IPS-18c (cell line): ENCODE data around the gene FAM53B.

Experiments
- H3K4me3 ChIP-seq: 2 replicates; pipeline ENCODE4 v1.7.0; 2013; ENCODE audit warnings: low read depth, mild to moderate bottlenecking, low read length, moderate library complexity; ENCODE audit not compliant: insufficient read depth
- H3K9me3 ChIP-seq: one replicate; pipeline ENCODE4 v1.6.1; 2013; ENCODE audit warnings: mild to moderate bottlenecking, low read length, moderate library complexity; ENCODE audit not compliant: control insufficient read depth, insufficient read depth

The FAM53B gene

GRCh38 chr10:124704428-124705380 lies 39.5 kb downstream of the FAM53B start:
- H3K9me3 ChIP-seq: no peaks in the 10 kb centered on the region
- no peak overlapping the region for H3K4me3 ChIP-seq

GRCh38 chr10:124703778-124704427 lies 40.3 kb downstream of the FAM53B start:
- H3K4me3 ChIP-seq: no peak overlapping the region

GRCh38 chr10:124703372-124703771 lies 40.8 kb downstream of the FAM53B start:
- no peaks in the 10 kb centered on the region for H3K9me3 ChIP-seq
- no peak overlapping the region for H3K4me3 ChIP-seq

More at GRCh38 chr10:124703778-124704427, 40.3 kb downstream of the FAM53B start:
- H3K9me3 ChIP-seq: no peaks in the 10 kb centered on the region

- no peak overlapping the region for H3K4me3 ChIP-seq
- H3K9me3 ChIP-seq: no peaks in the 10 kb centered on the region
Observed at GRCh38 chr10:124701881-124702656, 42.1 kb downstream of the FAM53B start.

DNA sequence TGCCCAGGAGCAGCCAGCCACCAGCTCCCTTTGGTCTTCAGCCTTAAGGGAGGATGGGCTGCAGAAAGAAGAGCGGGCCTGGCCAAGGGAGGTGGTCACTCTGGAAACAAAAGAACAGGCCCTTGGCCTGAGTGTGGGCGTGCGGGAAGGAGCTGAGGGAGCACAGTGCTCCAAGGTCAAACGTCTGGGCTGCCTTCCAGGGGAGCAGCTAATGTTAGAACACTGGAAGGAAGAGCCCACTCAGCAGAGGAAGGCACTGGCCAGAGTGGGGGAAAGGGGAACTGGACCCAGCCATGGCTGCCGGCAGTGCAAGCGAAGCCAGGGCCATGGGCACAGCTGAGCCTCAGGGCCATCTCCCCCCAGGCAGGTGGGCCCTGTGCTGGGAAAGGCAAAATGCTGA lies 42.7 kb downstream of the FAM53B start:
- H3K9me3 ChIP-seq: no peaks in the 10 kb centered on the region
- no peak overlapping the region for H3K4me3 ChIP-seq

DNA sequence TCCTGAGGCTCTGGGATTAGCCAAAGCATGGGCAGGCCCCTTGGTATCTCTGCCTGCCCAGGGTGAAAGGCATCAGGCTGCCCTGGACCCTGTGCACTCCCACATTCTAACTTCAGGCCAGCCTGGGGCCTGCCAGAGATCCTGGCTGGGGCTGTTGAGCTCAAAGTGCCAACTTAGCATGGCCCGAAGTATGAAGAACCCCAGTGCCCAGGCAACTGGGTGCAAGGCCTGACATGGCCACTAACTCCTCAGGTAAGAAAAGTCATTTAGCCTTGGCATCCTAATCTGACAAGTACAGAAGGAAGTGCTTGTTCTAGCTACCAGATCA lies 43.2 kb downstream of the FAM53B start:
- Histone ChIP-seq H3K4me3 (no peak overlapping the region), H3K9me3 (no peaks in the 10 kb centered on the region)

DNA sequence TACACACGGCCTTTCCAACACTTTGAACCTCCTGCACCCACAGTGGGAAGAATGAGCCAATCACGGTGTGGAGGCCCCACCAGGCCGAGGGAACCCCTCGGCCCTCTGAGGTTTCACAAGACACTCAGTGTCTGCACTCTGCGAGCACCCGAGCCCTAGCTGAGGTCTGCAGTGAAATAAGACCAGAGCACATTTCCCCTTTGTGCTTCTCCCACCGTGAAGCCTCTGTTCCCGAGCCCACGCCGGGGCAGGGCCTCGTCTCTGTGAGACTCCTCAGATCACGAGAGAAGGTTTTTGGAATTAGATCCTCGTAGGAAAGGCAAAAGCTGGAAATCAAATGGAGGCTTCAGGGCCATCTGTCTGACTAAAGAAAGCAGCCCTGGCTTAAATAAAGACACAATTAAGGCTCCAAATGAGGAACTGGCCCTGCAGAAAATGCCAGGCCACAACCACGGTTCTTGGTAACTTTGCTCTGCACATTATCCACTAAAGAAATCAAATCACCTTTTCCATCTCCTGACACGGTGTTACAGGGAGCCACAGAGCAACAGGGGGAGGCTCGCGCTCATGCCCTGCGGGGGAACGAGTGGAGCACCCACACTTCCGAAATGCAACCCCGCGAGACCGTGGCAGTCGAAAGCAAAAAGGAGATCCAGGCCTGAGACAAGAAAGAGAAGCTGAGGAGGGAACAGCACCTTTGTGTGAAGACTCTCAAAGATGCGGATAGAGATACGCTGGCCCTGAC lies 43.7 kb downstream of the FAM53B start:
- Histone ChIP-seq H3K4me3 (no peak overlapping the region), H3K9me3 (no peaks in the 10 kb centered on the region)

DNA sequence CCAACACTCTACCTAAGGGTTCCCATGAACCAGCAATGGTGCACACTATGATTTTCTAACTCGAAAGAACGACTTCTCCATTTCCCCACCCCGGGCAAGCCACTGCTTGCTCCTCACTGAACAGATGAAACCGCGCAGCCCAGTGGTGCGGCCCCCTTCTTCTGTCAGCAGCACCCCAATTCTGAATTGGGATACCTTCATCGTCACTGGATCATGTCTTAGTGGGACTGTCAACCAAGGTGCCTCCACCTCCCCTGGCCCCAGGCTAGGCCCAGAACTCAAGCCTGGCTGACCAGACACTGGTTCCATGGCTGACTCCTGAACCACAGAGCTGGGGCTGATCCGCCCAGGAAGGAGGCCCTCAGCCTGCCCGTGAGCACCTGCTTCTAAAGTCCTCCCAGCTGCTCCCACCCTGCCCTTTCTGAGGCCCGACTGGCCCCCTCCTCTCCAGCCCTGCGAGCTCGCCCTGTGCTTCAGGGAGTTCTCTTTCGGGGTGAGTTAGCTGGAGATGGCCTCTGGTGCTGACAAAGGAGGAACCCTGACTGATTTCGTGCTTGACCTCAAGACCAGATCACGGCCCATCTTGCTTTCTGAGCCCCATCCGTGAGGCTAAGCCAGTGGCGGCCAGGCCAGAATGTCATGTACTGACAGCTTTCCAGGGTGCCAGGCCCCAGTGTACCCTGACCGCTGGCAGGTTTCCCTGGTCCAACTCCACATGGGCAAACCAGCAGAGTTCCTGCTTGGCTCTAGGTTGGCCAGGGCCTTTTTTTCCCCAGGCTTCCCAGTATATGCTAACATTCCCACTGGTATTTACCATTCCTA lies 44.5 kb downstream of the FAM53B start:
- Histone ChIP-seq H3K9me3 (no peaks in the 10 kb centered on the region), H3K4me3 (no peak overlapping the region)

- no peak overlapping the region for H3K4me3 ChIP-seq
- no peaks in the 10 kb centered on the region for H3K9me3 ChIP-seq
Observed at GRCh38 chr10:124698545-124699469, 45.4 kb downstream of the FAM53B start.

GRCh38 chr10:124697837-124698544 lies 46.2 kb downstream of the FAM53B start:
- H3K9me3 ChIP-seq: no peaks in the 10 kb centered on the region
- no peak overlapping the region for H3K4me3 ChIP-seq

- Histone ChIP-seq H3K9me3 (no peaks in the 10 kb centered on the region), H3K4me3 (no peak overlapping the region)
Observed at GRCh38 chr10:124697443-124697836, 46.7 kb downstream of the FAM53B start.

DNA sequence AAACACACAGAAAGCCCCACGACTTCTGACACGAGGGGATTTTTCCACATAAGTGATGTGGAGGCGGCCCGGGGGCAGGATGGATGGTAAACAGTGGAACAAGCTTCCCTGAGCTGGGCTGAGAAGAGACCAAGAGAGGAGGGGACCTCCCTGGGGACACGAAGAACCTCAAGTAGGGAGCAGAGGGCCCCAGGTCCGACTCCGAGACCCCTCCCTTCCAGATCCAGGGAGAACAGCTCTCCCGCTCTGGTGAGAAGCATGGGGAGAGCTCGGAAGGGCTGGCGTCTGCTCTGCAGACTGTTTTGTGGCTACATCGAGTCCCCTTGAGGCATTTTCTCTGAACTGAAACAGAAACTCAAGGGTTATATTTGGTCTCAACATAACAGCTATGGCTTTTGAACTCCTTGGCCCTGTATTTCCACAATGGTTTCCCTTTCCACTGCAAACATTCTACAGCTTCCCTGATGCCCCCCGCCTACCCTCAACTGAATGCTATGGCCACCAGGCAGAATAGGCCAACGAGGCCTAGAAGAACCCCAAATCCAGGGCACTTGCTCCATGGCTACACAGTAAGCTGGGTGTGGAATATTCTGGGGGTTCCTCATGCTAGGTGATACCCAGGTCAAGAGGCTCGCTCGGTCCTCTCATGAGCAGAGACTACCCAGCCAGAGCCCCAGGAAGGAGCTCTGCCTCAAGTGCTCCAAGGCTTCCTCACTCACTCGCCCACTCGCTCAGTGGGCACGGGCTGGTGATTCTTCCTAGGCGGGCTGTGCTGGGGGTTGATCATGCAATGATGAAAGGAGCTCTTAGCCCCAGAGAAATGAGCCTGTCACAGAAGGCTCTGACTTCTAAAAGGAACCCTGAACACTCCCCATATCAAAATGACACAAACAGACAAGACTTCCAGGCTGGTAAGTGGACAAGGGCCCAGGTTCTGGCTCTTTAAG lies 47.5 kb downstream of the FAM53B start:
- H3K9me3 ChIP-seq: no peaks in the 10 kb centered on the region
- H3K4me3 ChIP-seq: no peak overlapping the region

DNA sequence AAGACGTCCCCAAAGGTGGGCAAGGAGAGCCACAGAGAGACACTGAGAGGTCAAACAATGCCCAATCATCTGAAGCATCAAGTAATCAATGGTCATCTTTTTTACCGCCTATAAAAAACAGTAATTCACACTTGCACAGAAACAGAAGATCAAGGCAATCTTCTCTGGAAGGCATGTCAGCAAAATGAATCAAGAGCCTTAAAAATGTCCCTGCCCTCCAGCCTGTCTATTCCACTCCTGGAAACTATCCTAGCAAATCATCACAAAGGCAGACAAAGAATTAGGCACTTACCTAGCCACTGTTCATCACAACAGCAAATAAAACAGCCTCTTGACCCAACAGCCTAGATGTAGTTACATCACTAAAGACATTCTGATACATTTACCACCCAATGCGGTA lies 48.9 kb downstream of the FAM53B start:
- Histone ChIP-seq H3K9me3 (no peaks in the 10 kb centered on the region), H3K4me3 (no peak overlapping the region)
